HG03565 (cell line): ENCODE measurements around the gene ANKRD60.

Experiments used
- ATAC-seq: cut with Tn5 transposase; IDR thresholded peaks from one replicate; pipeline ENCODE4 v1.9.1; 2021; ENCODE audit warnings: mild to moderate bottlenecking, moderate library complexity; ENCODE audit not compliant: unreplicated experiment

The ANKRD60 gene

GRCh38 chr20:58228484-58229197 is at the start of gene ANKRD60:
ANKRD60 (minus strand) TSS chr20:58228653; CDS start chr20:58228653, 0 bp downstream.
- ATAC-seq, result no peak

DNA sequence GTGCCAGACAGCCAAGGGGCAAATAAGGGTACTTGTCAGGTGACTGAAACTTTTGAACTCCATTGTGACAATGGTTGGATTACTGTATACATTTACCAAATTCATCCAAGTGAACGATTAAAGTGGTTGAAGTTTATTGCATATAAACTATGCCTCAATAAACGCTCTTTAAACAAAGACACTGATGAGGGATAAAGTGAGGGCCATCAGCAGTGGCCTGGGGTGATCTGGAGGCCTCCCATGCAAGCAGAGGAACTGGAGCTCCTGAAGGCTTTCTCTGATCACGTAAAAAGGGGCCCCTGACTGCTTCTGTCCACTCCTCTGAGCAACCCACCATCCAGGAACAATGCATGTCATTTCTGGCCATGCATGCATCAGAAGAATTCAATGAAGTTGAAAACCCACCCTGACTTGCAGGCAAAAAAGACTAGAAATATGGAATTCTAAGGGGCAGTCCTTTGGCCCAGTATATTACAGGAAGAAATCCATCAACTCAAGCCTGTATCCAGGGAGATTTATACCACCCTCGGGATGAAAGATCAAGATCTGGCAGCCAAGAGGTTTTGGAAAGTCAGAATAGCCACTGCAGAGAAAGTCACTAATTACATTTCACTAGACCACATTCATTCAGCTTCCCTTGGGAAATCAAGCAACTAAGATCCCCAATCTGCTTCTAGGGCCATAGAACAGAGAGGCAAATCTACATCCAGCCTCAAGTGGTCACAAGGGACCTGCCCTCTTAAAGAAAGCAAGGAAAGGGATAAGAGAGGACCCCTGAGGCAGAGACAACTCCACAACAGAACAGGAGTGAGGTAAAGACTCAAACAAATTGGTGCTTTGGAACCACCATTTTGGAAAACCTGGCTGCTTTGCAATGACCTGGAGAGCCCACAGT is 49.4 kb upstream of the ANKRD60 start:
- ATAC-seq, result no peak

- no peak for ATAC-seq
These were observed 48.7 kb upstream of the ANKRD60 start for GRCh38 chr20:58277107-58277506.

DNA sequence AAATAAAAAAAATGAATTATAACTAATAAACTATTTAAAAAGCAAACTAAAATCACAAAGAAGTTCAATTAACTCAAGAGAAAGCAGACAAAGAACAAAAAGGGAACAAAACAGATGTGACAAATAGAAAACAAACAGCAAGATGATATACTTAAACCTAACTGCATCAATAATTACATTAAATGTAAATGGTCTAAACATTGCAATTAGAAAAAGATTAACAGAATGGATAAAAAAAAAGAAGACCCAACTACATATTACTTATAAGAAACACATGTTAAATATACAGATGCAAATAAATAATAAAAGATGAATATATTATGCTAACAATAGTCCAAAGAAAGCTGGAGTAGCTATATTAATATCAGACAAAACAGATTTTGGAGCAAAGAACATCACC is 45.9 kb upstream of the ANKRD60 start:
- no peak for ATAC-seq

GRCh38 chr20:58271606-58272351 is 43.3 kb upstream of the ANKRD60 start:
- ATAC-seq, result no peak

DNA sequence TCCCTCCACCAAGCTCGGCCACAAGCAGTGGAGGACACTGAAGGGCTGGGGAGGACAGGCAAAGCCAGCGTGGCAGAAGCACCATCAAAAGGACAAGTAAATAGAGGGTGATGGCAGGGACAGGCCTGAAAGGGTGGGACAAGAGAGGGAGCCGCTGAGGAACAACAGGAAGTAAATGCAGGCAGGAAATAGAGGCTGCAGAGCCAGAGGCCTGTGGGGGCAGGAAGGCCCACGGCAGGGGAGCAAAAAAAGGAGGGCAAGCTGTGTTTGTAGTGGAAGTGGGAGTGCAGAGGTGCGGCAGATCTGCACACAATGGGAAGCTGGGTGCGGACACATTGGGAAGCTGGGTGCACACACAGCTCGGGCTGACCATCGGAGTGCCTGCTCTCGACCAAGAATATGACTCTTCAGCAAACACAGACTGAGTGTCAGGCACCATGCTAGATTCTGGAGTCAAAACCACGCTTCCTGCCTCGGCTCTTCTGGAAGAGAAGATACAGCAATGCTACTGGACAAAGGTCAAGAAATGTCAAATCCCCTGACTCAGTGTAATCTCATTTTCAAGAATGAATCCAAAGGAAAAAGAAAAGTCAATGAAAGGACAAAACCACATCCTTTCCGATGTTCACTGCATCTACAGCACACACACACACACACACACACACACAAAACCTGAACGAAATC is 40.6 kb upstream of the ANKRD60 start:
- no peak for ATAC-seq

- ATAC-seq, result no peak
These were observed 40.0 kb upstream of the ANKRD60 start for GRCh38 chr20:58268421-58268821.

DNA sequence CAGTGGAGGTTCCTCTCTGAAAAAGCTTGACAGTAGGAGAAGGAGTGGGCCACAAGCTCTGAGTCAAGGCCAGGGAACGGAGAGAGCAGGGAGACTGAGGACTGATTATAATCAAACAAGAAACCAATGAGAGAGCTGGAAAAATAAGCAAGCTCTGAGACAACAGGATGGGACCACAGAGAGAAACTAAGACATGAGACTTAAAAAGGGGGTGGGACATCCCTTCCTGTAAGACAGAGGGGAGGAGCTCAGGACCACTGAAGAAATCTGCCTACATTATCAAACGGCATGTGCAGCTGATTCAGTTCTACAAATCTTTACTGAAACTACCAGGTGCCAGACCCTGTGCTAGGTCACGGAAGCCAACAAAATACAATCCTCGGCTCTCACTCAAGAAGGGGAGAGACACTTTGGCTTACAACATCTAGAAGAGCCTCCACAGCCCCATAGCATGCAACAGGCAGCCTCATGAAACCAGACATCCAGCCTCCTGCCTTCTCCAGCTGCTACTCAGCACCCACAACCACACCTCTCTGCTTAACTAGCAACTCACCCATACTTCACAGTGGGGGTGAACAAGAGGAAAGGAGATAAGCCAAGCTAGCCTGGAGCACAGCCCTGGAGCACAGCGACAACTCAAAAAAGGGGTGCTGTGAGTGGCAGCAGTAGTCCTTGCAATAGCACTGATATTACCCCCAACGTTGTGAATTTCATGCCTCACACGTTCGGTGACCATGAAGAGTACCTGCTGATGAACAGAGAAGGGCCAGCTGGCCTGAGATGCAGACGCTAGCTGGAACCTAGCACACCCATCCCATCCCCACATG is 39.1 kb upstream of the ANKRD60 start:
- ATAC-seq, result no peak

DNA sequence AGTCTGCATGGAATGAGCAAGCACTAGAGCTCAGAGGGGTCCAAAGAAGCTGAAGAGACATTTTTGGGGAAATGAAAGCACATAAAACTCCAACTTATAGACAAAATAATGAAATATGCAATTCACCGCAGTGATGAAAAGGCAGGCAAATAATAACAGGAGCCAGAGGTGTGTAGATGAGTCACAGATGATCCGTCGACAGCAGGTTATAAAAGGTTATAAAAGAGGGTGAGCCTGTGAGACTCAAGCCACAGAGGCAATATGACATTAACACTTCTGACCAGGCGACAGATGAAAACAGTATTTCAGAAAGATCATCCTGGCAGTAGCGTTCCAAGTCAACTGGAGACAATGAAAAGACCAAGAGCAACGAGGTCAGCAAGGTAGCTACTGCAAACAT is 35.8 kb upstream of the ANKRD60 start:
- ATAC-seq, result no peak

GRCh38 chr20:58261660-58262059 is 33.2 kb upstream of the ANKRD60 start:
- no peak for ATAC-seq

DNA sequence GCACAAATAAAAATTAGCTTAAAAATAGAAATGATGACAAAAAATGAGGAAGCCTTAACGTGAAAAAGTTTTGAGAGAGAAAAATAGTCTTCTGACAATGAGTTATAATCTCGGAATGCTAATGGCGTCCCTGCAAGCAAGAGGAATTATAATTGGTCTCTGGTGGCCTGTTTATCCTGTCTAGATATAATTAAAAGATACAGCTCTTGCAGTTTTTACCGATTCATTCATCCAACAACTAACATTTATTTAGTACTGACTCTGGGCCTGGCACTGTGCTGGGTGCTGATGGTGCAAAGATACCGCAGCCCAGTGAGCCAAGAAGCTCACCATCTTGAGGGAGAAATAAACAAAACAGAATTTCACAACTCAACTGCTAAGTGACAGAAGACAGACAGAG is 31.6 kb upstream of the ANKRD60 start:
- ATAC-seq, result no peak

- ATAC-seq, result no peak
These were observed 28.4 kb upstream of the ANKRD60 start for GRCh38 chr20:58256842-58257241.

GRCh38 chr20:58256307-58256706 is 27.9 kb upstream of the ANKRD60 start:
- ATAC-seq, result no peak

- no peak for ATAC-seq
These were observed 26.4 kb upstream of the ANKRD60 start for GRCh38 chr20:58254890-58255289.

- ATAC-seq, result no peak
These were observed 23.6 kb upstream of the ANKRD60 start for GRCh38 chr20:58251979-58252591.

DNA sequence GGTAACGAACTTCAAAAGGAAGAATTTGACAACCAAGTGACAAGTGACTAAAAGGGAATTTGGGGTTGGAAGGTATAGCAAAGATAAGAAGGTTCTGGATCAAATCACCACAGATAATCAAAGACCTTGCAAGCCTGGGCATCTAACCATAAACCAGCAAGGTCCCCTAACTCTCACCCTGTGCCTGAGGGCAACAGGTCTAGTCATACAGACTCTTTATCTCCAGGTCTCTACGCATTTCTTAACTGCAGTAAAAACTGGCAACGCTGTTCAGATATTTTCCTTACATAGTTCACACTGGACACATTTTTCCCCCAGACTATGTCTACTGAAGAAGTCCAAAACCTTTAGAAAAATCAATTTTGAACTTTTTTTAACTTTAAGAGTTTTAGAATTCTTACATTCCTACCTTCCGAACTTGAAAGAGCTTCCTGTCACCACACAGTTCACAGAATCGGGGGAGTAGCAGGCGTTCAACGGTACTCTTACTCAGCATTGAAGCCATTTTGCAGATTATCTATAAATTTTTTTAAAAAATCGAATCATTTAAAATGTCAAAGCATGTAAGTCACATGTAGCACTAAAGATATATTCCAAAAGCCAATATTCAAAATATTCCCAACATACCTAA is 23.0 kb upstream of the ANKRD60 start:
- ATAC-seq, result no peak

DNA sequence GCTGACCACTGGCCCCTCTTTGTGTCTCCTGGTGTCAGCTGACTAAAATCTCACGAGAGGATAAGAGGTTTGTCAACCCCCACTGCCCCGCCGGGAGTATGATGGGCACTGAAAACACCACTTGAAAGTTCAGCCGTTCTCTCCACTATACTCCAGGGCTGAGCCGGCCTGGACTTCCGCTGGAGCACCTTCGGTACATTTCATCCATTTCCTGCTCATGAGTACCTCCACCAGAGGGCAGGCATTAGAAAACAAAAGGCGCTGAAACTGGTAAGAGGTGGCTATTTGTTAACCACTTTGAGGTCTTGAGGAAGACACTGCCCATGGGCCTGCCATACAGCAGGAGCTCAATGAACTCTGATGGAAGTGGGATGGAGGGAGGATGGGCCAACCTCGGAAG is 17.9 kb upstream of the ANKRD60 start:
- ATAC-seq, result no peak

GRCh38 chr20:58245931-58246330 is 17.5 kb upstream of the ANKRD60 start:
- ATAC-seq, result no peak
